HG02763 (cell line): ENCODE measurements around the gene MAGI2.
"Not testable (repeated sequence)": the region's sequence is repeated elsewhere in the genome, so short reads cannot be mapped to it uniquely, and the experiment has no call there.

ENCODE experiments used
- ATAC-seq: cut with Tn5 transposase; IDR thresholded peaks from one replicate; pipeline ENCODE4 v1.9.1; 2021; ENCODE audit warnings: mild to moderate bottlenecking, moderate library complexity; ENCODE audit not compliant: unreplicated experiment

The MAGI2 gene

DNA sequence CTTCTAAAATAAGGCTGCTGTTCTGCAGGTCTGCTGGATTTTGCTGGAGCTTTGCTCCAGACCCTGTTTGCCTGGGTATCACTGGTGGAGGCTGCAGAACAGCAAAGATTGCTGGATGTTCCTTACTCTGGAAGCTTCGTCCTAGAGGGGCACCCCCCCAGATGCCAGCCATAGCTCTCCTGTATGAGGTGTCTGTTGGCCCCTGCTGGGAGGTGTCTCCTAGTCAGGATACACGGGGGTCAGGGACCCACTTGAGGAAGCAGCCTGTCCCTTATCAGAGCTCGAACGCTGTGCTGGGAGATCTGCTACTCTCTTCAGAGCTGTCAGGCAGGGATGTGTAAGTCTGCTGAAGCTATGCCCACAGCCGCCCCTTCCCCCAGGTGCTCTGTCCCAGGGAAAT, 382.3 kb downstream of the MAGI2 start:
- not testable (repeated sequence) for ATAC-seq

DNA sequence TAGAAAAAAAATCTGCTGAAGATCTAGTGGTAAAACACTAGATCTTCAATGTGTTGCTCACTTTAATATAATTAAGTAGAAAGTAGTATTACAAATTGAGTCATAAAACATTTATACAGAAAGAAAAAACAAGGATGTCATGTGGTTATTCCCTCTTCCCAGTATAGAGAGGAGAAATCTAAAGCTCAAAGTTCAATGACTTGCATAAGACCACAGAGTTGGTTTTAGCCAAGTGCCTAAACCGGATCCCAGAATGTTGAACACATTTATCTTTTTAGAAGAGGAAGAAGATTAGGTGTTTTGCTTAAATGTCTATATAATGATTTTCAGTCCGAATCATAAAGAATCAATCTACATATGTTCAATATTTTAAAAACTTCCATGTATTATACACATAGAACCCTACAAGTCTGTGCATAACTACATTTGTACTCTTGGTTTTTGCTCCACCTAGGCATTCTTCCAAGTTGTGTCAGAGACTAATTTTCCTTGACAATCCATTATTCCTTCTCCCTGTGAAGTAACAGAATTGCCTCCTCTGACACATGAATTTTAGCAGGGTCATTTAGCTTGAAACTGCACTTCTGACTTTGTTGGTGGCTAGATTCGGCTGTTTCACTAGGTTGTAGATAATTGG, 389.2 kb downstream of the MAGI2 start:
- ATAC-seq, result no peak

DNA sequence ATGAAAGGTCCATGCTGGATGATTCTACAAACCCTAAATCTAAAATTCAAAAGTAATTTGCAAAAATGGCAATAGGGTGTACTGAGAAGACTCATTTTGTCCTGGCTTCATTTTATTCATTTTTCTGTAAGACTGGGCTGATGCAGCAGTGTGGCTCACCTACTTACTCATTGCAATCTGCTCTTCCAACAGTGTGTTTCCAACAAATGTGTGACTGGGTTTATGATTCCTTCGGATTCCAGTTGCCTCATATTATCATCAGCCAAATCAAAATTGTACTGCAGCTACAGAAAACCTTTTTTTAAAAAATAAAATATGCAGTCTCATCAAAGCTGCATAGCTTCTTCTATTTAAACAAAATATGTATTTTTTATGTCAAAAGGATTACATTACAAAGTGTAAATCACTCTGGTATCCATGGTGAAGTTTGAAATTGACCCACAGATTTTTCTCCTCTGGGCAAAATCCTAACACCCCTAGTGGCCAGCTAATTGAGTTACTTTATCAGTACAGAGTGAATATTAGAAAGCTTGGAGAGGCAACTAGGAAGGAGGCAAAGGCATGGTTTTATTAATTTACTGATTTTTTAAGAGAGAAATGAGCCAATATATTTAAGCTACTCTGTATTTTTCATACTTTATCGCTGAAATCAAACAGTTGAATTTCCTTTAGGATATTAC, 390.3 kb downstream of the MAGI2 start:
- no peak for ATAC-seq

DNA sequence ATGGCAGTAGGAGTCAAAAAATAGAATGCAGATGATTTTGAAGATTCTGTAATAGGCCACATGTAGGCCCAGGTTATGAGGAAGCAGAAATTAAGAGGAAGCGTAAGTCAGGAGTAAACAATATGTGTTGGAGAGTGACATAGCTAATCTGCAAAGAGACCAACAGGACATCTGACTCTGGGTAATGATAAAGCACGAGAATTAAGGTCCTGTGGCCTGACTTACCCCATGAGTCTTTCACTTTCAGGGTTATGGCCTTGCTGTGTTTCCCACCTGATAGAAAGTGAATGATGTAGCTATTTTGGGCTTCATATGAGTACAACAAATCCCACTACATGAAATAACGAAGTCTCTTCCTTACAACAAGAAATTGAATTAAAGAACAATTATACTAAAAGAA, 393.0 kb downstream of the MAGI2 start:
- ATAC-seq, result no peak

DNA sequence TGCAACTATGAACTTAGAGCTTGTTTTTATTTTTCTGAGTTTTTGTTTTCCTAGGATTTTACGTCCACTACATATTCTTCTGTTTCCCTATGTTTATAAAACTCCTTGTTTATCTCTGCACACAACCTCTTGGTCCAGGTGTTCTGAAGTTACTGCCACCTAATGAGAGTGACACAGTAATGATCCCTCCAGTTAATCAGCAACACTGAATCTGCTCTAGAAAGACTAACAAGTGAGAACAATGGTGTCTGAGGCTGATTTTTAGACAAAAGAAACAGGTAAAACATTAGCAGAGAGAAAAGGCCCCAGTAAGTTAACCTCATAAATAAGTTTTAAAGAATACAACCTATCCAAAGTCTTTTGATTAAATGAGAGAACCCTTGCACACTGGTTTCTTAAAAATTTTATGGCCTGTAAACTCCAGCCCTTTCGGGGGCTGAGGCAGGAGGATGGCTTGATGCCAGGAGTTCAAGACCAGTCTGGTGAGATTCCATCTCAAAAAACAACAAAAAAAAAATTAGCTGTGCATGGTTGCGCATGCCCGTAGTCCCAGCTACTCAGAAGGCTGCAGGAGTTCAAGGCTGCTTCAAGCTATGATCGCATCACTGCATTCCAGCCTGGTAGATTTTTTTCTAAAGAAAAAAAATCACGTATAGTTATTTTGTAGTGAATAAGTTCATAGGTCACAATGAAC, 397.6 kb downstream of the MAGI2 start:
- ATAC-seq, result no peak

DNA sequence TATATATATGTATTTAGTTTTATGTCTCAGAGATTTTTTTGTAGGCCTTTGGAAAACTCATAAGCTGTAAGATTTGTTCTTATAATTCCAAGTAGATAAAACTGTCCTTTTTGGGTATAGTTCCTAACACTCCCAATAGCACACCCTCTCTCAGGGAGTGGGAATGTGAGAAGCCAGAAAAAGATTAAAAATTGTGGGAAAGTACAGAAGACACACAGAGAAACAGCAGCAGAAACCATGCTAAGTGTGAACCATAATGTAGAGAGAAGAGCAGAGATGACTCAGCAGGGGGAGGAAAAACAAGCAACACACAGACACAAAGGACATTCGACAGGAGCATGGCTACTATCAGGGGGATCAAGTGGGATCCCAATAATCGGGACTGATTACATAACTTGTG, 401.6 kb downstream of the MAGI2 start:
- ATAC-seq, result no peak

DNA sequence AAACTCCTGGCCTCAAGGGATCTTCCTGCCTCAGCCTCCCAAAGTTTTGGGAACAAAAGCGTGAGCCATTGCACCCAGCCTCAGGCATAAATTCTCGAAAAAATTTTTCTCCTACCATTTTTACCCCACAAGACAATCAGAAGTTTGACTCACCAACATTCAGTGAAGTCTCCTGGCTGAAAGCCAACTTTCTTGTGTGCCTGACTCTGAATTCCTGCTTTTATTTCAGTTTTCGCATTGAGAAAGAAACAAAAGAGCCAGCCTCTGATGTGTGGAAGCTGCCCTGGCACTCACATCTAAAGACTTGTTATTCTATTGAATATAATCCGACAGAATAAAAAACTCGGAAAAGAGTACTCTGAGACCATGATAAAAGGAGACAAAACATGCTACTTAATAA, 402.9 kb downstream of the MAGI2 start:
- no peak for ATAC-seq

DNA sequence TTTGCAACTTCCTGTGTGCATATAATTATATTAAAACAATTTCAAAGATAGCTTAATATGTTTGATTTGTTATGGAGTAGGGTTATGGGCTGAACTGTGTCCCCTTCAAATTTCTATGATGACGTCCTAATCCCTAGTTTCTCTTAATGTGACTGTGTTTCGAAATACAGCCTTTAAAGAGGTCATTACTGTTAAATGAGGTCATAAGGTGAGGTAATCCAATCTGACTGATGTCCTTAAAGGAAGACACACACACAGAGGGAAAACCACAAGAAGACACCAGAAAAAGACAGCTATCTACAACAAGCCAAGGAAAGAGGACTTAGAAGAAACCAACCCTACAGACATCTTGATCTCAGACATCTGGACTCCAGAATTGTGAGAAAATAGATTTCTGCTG, 407.4 kb downstream of the MAGI2 start:
- no peak for ATAC-seq

DNA sequence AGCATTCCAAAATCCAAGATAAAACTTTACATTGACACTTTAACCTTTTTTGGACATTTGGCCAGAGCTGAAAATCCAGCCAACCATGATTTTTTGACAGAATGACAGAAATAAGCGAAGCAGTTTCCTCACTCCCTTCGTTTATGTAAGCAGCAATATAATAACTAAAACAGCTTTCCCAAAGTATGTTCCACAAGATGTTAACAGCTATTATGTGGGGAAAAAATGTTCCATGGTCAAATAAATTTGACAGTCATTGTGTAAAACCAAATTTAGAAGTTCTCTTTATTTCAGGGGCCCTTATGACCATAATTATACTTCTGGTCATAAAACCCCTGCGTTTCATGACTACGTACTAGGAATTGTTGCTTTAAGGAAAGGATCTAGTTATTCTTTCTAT, 416.5 kb downstream of the MAGI2 start:
- no peak for ATAC-seq

DNA sequence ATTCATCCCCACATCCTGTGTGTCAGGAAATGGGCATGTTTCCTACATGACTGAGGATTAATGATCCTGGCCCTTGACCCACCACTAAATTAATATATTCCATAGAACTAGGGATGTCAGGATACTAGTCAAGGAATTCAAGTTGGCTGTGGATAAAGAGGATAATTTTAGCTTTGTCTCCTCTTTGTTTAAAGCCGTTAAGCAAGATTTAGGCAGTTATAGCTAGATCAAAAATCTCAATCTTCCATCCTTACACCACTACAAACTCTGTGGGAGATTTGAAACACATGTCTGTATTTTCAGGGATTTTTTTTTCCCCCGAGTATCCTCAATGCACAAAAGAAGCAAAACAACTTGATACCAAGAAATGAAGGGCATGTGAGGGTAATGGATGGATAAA, 417.1 kb downstream of the MAGI2 start:
- ATAC-seq, result no peak

DNA sequence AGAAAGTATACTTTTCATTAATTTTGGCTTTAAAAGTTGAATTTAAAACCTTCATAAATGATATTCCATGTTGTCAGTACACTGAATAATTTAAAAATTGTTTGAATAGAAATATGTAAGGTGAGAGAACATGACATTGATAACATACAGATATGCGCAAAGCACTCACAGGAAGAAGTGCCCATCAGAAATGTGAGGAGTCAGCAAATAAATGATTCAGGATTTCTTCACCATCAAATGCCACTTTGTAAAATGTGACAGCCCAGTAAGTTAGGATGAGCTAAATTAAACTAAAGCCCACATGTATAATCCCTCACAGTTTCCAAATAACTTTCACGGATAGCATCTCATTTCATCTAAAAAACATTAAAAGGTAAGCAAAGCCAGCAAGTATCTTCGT, 417.6 kb downstream of the MAGI2 start:
- ATAC-seq, result no peak

DNA sequence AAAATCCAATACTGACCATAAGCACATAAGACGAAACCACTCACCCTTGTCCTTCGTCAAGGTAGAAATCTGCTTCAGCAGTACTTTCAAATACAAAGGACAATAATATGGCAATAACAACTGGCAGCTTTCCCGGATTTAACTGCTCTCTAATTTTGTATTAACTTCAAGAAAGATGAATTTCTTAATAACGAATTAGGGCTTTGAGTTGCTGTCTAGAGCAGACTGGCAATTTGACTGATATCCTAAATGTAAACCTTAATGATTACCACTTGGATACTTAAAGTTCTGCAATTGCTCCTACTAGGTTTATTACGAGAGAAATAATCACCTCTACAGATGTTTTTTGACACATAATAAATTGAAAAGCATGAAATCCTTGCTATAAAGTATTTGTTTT, 418.7 kb downstream of the MAGI2 start:
- ATAC-seq, result no peak

DNA sequence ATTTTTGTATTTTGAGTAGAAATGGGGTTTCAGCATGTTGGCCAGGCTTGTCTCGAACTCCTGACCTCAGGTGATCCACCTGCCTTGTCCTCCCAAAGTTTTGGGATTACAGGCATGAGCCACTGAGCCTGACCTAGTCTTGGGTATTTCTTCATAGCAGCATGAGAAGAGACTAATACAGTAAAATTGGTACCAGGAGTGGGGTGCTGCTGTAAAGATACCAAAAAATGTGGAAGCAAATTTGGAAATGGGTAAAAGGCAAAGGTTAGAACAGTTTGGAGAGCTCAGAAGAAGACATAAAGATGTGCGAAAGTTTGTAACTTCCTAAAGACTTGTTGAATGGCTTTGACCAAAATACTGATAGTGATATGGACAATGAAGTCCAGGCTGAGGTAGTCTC, 433.8 kb downstream of the MAGI2 start:
- not testable (repeated sequence) for ATAC-seq

DNA sequence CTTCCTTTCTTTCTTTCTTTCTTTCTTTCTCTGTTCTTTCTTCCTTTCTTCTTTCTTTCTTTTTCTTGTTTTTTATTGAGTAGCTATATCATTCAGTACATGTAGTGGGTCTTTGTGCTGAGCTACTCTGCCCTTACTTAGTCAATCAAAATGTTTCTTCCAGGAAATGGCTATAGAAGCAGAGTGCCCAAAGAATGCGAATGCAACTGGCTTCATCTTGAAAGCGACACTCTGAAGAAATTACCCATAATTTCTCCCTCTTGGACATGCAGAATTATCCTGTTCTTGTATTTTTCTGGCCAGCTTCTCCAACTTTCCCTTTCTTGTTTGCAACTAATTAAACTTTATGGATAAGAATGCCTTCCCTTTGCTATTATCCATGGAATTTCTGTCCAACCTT, 441.5 kb downstream of the MAGI2 start:
- no peak for ATAC-seq

DNA sequence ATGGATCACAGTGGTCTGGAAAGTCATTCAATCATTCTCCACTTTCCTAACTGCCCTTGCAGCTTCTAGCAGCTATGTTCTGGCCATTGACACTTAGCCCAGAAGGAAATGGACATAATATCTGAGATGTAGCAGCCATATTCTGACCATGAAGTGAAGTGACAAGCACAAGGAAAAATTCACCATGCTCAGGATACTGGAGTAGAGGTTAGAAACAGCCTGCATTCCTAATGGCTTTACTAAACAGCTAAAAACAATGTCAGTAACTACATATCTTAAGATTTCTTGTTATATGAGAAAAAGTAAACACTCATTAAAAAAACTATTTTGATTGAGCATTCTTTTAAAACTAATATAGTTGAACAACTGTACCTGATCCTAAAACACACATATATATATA, 443.8 kb downstream of the MAGI2 start:
- no peak for ATAC-seq

DNA sequence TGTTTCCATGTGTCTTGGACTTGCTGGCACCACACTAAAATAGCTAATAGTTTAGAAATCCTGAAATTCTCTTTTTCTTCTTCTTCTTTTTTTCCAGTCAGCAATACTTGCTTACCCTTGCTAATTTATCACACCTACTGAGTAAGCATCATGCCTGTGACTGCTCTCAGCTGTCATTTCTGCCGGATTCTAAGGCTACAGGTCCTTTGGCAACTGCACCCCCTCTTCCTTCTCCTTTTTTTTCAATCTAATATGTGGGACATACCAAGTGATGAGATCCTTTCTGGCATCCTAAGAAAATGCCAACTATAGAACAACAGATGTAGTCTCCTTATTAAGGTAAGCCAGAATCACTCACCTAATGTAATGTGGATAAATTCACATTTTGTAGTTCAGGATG, 444.7 kb downstream of the MAGI2 start:
- no peak for ATAC-seq

DNA sequence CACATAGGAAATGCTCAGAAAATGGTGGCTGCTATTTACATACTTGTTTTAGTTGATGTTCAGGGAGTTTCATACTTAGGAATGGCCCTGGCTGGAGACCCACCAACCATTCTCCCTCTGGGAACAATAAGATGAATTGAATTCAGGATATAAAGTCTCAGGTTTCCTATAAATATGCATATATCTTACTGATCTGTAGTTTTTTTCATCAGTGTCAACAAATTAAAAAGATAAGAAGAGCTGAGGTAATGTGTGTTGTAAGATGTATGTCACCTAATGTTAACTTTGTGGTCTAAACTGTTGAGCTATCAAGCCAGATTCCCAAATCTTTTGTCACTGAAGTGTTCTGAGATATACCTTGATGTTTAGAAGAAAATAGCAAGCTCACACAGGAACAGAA, 457.5 kb downstream of the MAGI2 start:
- ATAC-seq, result no peak

DNA sequence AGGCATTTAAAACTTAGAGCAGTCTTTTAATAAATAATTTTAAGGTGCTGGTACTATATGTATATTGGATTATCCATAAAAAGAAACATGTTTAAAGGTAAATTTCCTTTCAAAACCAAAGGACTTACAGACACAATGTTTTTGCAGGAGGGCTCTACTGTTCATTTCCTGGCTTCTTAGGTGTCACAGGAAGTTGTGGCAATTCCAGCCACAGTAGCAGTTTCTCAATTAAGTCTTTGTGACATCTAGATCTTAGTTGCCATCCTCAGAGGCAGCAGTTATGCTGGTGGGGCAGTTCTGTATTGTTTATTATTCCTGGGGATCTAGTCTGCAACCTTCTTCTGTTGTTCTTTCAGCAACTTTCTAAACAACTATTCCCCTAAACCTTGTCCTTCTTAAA, 460.1 kb downstream of the MAGI2 start:
- no peak for ATAC-seq

DNA sequence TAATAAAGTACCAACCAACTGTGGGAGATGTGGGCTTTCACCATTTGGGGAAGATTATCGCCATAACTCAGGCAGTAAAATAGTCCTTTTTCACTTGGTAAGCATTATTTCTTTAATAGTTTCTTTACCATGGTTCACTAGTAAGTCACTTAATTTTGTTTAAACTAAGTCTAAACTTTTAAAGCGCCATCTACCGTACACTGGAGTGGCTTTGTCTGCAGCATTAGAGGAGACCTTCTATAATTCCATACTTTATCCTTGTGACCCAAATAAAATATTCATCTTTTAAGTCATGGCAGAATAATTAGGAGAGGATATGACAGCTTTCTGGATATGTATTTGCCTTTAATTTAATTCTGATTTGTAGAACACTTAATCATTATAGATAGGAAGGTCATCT, 468.0 kb downstream of the MAGI2 start:
- no peak for ATAC-seq

DNA sequence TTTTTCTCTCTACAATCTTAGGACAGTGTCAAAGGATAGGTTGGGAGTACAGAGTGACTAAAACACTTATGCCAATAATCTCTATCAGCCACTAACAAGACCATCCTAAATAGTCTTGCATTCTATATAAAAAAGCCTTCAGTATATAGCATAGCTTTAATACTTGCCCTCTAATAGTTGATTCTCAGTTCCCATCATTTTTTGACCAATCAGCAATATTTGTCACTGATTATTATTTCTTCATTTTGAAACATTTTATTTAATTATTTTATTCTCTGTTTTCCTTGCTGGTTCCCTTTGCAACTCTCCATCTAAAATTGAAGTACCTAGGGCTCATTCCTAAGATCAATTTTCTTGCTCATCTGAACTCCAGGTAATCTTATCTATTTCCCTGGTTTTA, 470.0 kb downstream of the MAGI2 start:
- ATAC-seq, result no peak

DNA sequence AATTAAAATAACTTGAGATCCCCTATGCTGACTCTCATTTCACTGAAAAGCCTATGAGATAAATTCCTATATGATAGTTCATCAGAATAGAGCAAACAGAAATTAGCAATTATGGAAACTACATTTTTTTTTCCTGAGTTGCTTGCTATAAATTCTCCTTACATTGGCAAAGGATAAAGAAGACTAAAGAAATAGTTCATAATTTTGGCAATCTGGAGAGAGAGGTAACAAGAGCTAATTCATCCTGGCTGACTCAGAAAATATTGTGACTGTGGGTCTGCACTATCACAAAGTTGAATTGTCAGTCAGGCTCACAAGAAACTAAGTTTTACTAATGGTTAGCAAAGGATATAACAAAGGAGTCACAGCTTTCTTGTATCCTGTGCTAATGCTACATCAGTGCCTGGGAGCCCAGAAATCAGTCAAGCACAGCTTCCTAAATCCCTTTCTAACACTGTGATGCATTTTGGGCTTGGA, 483.0 kb downstream of the MAGI2 start:
- ATAC-seq, result no peak

DNA sequence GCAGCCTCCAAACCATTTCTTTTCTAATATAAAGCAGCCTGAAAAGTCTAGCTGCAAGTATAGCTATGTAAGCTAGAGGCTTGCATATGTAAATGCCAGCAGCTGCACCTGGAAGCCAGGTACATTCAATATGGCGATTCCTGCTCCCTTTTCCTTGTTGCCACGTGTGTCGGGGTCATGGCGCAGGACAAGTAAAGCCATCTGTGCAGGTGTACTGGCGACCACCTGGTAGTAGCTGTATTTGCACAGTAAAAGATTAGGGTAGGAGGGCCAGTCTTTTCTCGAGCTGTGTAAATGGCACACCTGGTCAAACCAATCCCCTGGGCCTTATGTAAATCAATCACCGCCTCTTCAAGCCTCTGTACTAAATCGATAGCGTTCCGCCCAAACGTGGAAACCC, 484.5 kb downstream of the MAGI2 start:
- no peak for ATAC-seq
